OCI-LY1 (cell line): ENCODE data around the gene SERPINB12.

ENCODE experiments used
- CTCF ChIP-seq: fragments of 200-600 bp; sonication (generic), shearing (Covaris generic); IDR thresholded peaks from 2 replicates; pipeline ENCODE4 v1.5.1; 2017; ENCODE audit warnings: mild to moderate bottlenecking, antibody characterized with exemption, low read length, moderate library complexity, mixed read lengths
- EZH2 ChIP-seq: fragments of 200-600 bp; sonication (generic), shearing (Covaris generic); IDR thresholded peaks from 2 replicates; pipeline ENCODE4 v1.8.0; 2017; ENCODE audit warnings: borderline replicate concordance, mixed run types, mild to moderate bottlenecking, antibody characterized with exemption, low read length, moderate library complexity, mixed read lengths

GRCh38 chr18:63579616-63580015, 37.4 kb downstream of the SERPINB12 start:
- no peak for TF ChIP-seq CTCF
- no peak for TF ChIP-seq EZH2
